HepG2 (cell line): Measurements from ENCODE around the gene L3MBTL4. TPM values are rescaled to one million over a fixed set of nuclear protein-coding genes. Genes with fewer than 3 reads are reported as not detected.

Source experiments
- ATAC-seq: fragments of 200-7000 bp; cut with Tn5 transposase; 3 replicates; pipeline ENCODE4 v1.9.1; 2020; ENCODE audit warnings: mild to moderate bottlenecking, moderate library complexity
- BruUV-seq: library from RNA; stranded (reverse); fragments of 400-500 nt; replicated peaks from 2 replicates; lab custom pipeline; 2021; lab: Mats Ljungman, UMichigan
- CTCF ChIA-PET: fragments of 300-600 bp; formaldehyde crosslinking; extraction: SDS; loops from one replicate; lab custom pipeline; 2021; ENCODE audit warnings: low total read pairs, inconsistent platforms, low intra/inter-chr PET ratio; lab: Yijun Ruan, JAX
- POLR2A ChIA-PET: fragments of 350-600 bp; sonication (Branson Sonifier 250); formaldehyde crosslinking; loops from one replicate; lab custom pipeline; 2020; ENCODE audit warnings: antibody characterized with exemption, inconsistent platforms; lab: Yijun Ruan, JAX
- DNase-seq: peaks from one replicate; pipeline ENCODE4 v3.0.0-alpha.2; 2015; ENCODE audit warnings: low spot score
- FAIRE-seq: peaks from 3 replicates; lab custom pipeline; 2011; peaks lifted over from hg19 to GRCh38; lab: Jason Lieb, UNC
- H2AFZ ChIP-seq: one replicate; pipeline ENCODE4 v1.6.1; 2011; ENCODE audit warnings: low read length, inconsistent platforms
- H3K27ac ChIP-seq: fragments of 300-600 bp; 3 replicates; pipeline ENCODE4 v1.8.0; 2011; ENCODE audit warnings: mixed run types, mild to moderate bottlenecking, mixed read lengths, low read length, inconsistent platforms; ENCODE audit not compliant: insufficient read depth; ENCODE audit errors: extremely low read length
- H3K27me3 ChIP-seq, 2 experiments: fragments of 200-600 bp in 1 of 2; 2 replicates in 1 of 2; 3 replicates in 1 of 2; pipeline versions ENCODE4 v1.6.0 to v1.8.0; 2011; ENCODE audit warnings: low read length in 2 of 2, mild to moderate bottlenecking in 2 of 2, moderate library complexity in 2 of 2, inconsistent platforms in 1 of 2; ENCODE audit not compliant: insufficient read depth in 2 of 2, control insufficient read depth in 1 of 2
- H3K36me3 ChIP-seq, 2 experiments: fragments of 200-600 bp in 1 of 2; replicated peaks in 1 of 2; 2 replicates in 1 of 2; 3 replicates in 1 of 2; pipeline versions ENCODE4 v1.5.1 to v1.8.0; 2011; ENCODE audit warnings: low read length in 2 of 2, inconsistent platforms in 1 of 2; ENCODE audit not compliant: insufficient read depth in 2 of 2, control insufficient read depth in 1 of 2
- H3K4me1 ChIP-seq: 2 replicates; pipeline ENCODE4 v1.5.1; 2012; ENCODE audit warnings: low read length, inconsistent platforms; ENCODE audit not compliant: insufficient read depth
- H3K4me2 ChIP-seq: 2 replicates; pipeline ENCODE4 v1.6.0; 2011; ENCODE audit warnings: low read depth, low read length, inconsistent platforms
- H3K4me3 ChIP-seq, 3 experiments: fragments of 200-600 bp in 1 of 3; sonication (generic), shearing (Covaris generic) in 1 of 3; replicated peaks in 1 of 3; 2 replicates each; pipeline ENCODE4 v1.5.1; 2011 to 2016; ENCODE audit warnings: low read length in 3 of 3, inconsistent platforms in 2 of 3, low read depth in 2 of 3, mild to moderate bottlenecking in 2 of 3, control low read depth in 1 of 3, mixed read lengths in 1 of 3; ENCODE audit not compliant: insufficient read depth in 1 of 3
- H3K79me2 ChIP-seq: one replicate; pipeline ENCODE4 v1.6.1; 2011; ENCODE audit warnings: low read length, inconsistent platforms; ENCODE audit not compliant: insufficient read depth
- H3K9ac ChIP-seq: 2 replicates; pipeline ENCODE4 v1.6.0; 2011; ENCODE audit warnings: mild to moderate bottlenecking, low read depth, low read length, inconsistent platforms; ENCODE audit not compliant: insufficient read depth
- H3K9me3 ChIP-seq: 2 replicates; pipeline ENCODE4 v1.5.1; 2012; ENCODE audit warnings: mild to moderate bottlenecking, low read length
- H4K20me1 ChIP-seq: 2 replicates; pipeline ENCODE4 v1.6.0; 2011; ENCODE audit warnings: inconsistent platforms, mild to moderate bottlenecking, low read length, moderate library complexity; ENCODE audit not compliant: insufficient read depth
- HNF4A ChIP-seq: sonication (generic); formaldehyde crosslinking; IDR thresholded peaks from 2 replicates; pipeline ENCODE4 v1.4.0; 2020; ENCODE audit warnings: missing genetic modification reagents
- RFX1 ChIP-seq: fragments of 450-650 bp; IDR thresholded peaks from 2 replicates; pipeline ENCODE4 v1.6.1; 2017
- SIX4 ChIP-seq: sonication (generic); formaldehyde crosslinking; IDR thresholded peaks from 2 replicates; pipeline ENCODE4 v1.4.0; 2020; ENCODE audit warnings: missing genetic modification reagents
- STAT5B ChIP-seq: sonication (generic); formaldehyde crosslinking; IDR thresholded peaks from 2 replicates; pipeline ENCODE4 v1.4.0; 2020; ENCODE audit warnings: missing genetic modification reagents
- TRAFD1 ChIP-seq: sonication (generic); formaldehyde crosslinking; IDR thresholded peaks from 2 replicates; pipeline ENCODE4 v1.5.1; 2020; ENCODE audit warnings: missing genetic modification reagents, mild to moderate bottlenecking, borderline replicate concordance
- ZNF598 ChIP-seq: sonication (generic); formaldehyde crosslinking; IDR thresholded peaks from 2 replicates; pipeline ENCODE4 v1.5.1; 2020; ENCODE audit warnings: mild to moderate bottlenecking, missing genetic modification reagents, borderline replicate concordance
- WGBS: methylation state at CpG from one replicate; pipeline ENCODE4 v1.1.6; 2017; ENCODE audit warnings: low lambda C conversion rate; 5-methylcytosine and 5-hydroxymethylcytosine counted together
- in situ Hi-C: cut with HindIII; loops from 2 replicates; pipeline ENCODE4 v1.10.0; 2017; ENCODE audit warnings: low pct_unique_long_range_greater_than_20kb; ENCODE audit not compliant: extremely low pct_ligation_motif_present
- intact Hi-C: fragments of 100-400 bp; cut with micrococcal nuclease; formaldehyde crosslinking; loops from one replicate; pipeline ENCODE4 v1.10.0; 2022; ENCODE audit not compliant: unreplicated experiment
- polyA plus RNA-seq, 8 experiments: library from polyadenylated mRNA; depleted of rRNA in 3 of 8; stranded (reverse) in 7 of 8; unstranded in 1 of 8; fragments of >200 nt; fragmentation: Illumina TruSeq in 4 of 8; extraction: Trizol in 4 of 8; gene quantifications; 2 replicates each; pipeline versions ENCODE4 v1.2.1 to v1.2.3, GENCODE V29; 2011 to 2016; ENCODE audit warnings: low read depth in 4 of 8, missing spikeins in 1 of 8, mixed read lengths in 1 of 8; ENCODE audit not compliant: insufficient read depth in 1 of 8
- total RNA-seq, 5 experiments: library from RNA; depleted of rRNA; stranded (reverse); fragments of >200 nt; fragmentation: Illumina TruSeq; extraction: Trizol; gene quantifications; 2 replicates each; pipeline ENCODE4 v1.2.3, GENCODE V29; 2016; ENCODE audit warnings: low read depth in 1 of 5
- TF ChIP-seq, protein P1 (sequence below): sonication (generic); IDR thresholded peaks from 2 replicates; pipeline ENCODE4 v1.6.1; 2016; ENCODE audit warnings: low read depth, borderline replicate concordance

L3MBTL4 gene
- total and polyA plus RNA-seq, 2 of the 13 experiments (the other 11 are each of a cell fraction or from before 2014, with no cell fraction given) = 10.8 to 13.3 TPM

DNA sequence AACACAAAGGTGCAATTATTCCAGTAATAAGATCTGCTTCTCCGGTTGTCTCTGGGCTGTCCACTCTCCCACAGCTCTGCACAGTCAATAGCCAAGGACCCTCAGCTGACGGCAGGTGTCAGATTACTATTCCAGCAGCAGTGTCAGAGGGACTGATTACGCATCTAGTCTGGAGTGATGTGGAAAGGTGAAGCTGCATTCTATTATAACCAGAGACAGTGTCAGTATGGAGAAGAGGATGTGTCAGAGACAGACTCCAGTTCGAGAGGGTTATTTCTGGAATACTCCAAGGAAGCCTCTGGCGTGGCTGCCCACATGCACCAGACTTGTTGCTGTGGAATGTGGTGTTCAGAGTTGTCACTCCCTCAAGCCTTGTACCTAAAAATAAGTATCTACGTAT lies 355.8 kb downstream of the L3MBTL4 start:
- in situ Hi-C loops (no loop called here), intact Hi-C loops (loop anchor here (10.0 kb wide), 1 partner anchor 164 kb away; the partner anchor contains the start of gene TMEM200C)
- H2AFZ ChIP-seq = no peak overlapping the region
- H3K36me3 ChIP-seq = no peaks in the 10 kb centered on the region
- POLR2A ChIA-PET = no interaction called here
- no peaks in the 10 kb centered on the region for H3K27me3 ChIP-seq
- no peak overlapping the region for H3K4me3 ChIP-seq
- DNase-seq = peak; percentile 9
- no peak overlapping the region for H3K9ac ChIP-seq
- H3K9me3 ChIP-seq = no peaks in the 10 kb centered on the region
- no TSS peak for BruUV-seq
- 92% methylated on average over 5 of the region's 6 CpGs for WGBS
- no peak for ATAC-seq
- CTCF ChIA-PET = no interaction called here
- peaks cover 25% of the 10 kb centered on the region for H3K4me1 ChIP-seq
- FAIRE-seq = no peak
- no peak overlapping the region for H3K4me2 ChIP-seq
- H3K27ac ChIP-seq = no peak overlapping the region
- TF ChIP-seq SIX4 (CRISPR knock-in tag) (peak; percentile 42; the same call in 1 of the 2 replicates), TRAFD1 (CRISPR knock-in tag) (no peak)
- TF ChIP-seq, protein P1, sequence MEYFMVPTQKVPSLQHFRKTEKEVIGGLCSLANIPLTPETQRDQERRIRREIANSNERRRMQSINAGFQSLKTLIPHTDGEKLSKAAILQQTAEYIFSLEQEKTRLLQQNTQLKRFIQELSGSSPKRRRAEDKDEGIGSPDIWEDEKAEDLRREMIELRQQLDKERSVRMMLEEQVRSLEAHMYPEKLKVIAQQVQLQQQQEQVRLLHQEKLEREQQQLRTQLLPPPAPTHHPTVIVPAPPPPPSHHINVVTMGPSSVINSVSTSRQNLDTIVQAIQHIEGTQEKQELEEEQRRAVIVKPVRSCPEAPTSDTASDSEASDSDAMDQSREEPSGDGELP = 0 out of 2 replicates have a peak, but pooled peaks have one; percentile 9
- H3K79me2 ChIP-seq = no peaks in the 10 kb centered on the region
- H4K20me1 ChIP-seq = no peaks in the 10 kb centered on the region

- FAIRE-seq = no peak
- Histone ChIP-seq H2AFZ (no peak overlapping the region), H3K9ac (no peak overlapping the region), H3K4me2 (no peak overlapping the region), H3K79me2 (no peaks in the 10 kb centered on the region), H3K4me3 (no peak overlapping the region), H3K9me3 (no peaks in the 10 kb centered on the region), H3K27me3 (no peaks in the 10 kb centered on the region), H3K36me3 (no peaks in the 10 kb centered on the region), H3K27ac (no peak overlapping the region), H4K20me1 (no peaks in the 10 kb centered on the region), H3K4me1 (peaks cover 34% of the 10 kb centered on the region)
- TF ChIP-seq HNF4A (CRISPR knock-in tag) = no peak
- TF ChIP-seq RFX1 = peak; percentile 44; the same call in 1 of the 2 replicates
- no peak for TF ChIP-seq ZNF598
- no peak for TF ChIP-seq STAT5B (CRISPR knock-in tag)
- DNase-seq = no peak
- no peak for ATAC-seq
- ChIA-PET CTCF (no interaction called here), POLR2A (no interaction called here)
- BruUV-seq = no TSS peak
- in situ Hi-C loops = no loop called here
- intact Hi-C loops = loop anchor here (10.0 kb wide), 1 partner anchor 163 kb away; the partner anchor contains the start of gene TMEM200C
- WGBS = 95% methylated on average over 3 of the region's 3 CpGs
These were observed 357.1 kb downstream of the L3MBTL4 start for GRCh38 chr18:6057604-6058003.
